NCI-H2196 treated with DMSO at 0.1 percent for 48 hours (cell line): ENCODE results near the gene DIP2C.
"Not testable (repeated sequence)": the region's sequence is repeated elsewhere in the genome, so short reads cannot be mapped to it uniquely, and the experiment has no call there.

ENCODE experiments used
- DNase-seq: peaks from one replicate; lab custom pipeline; 2025; ENCODE audit not compliant: unreplicated experiment; lab: John Stamatoyannopoulos, UW

DIP2C gene

GRCh38 chr10:488081-488932, 201.2 kb downstream of the DIP2C start:
- DNase-seq = no peak

GRCh38 chr10:486666-487322, 202.7 kb downstream of the DIP2C start:
- no peak for DNase-seq

GRCh38 chr10:486206-486605, 203.3 kb downstream of the DIP2C start:
- no peak for DNase-seq

- no peak for DNase-seq
Measured at GRCh38 chr10:485776-486175, 203.7 kb downstream of the DIP2C start.

GRCh38 chr10:484925-485661, 204.4 kb downstream of the DIP2C start:
- no peak for DNase-seq

- DNase-seq = no peak
Measured at GRCh38 chr10:484441-484924, 205.0 kb downstream of the DIP2C start.

- DNase-seq = no peak
Measured at GRCh38 chr10:483261-483660, 206.2 kb downstream of the DIP2C start.

- no peak for DNase-seq
Measured at GRCh38 chr10:482848-483247, 206.6 kb downstream of the DIP2C start.

GRCh38 chr10:482051-482501, 207.4 kb downstream of the DIP2C start:
- no peak for DNase-seq

GRCh38 chr10:481628-482027, 207.8 kb downstream of the DIP2C start:
- no peak for DNase-seq

GRCh38 chr10:480928-481552, 208.4 kb downstream of the DIP2C start:
- DNase-seq = peak; percentile 3

GRCh38 chr10:480498-480927, 209.0 kb downstream of the DIP2C start:
- no peak for DNase-seq

- not testable (repeated sequence) for DNase-seq
Measured at GRCh38 chr10:479706-480497, 209.6 kb downstream of the DIP2C start.

GRCh38 chr10:478471-479245, 210.8 kb downstream of the DIP2C start:
- DNase-seq = no peak

GRCh38 chr10:477620-478019, 211.8 kb downstream of the DIP2C start:
- no peak for DNase-seq

GRCh38 chr10:476455-476780, 213.1 kb downstream of the DIP2C start:
- no peak for DNase-seq

GRCh38 chr10:475709-476454, 213.6 kb downstream of the DIP2C start:
- no peak for DNase-seq

- DNase-seq = no peak
Measured at GRCh38 chr10:474946-475345, 214.5 kb downstream of the DIP2C start.

- DNase-seq = no peak
Measured at GRCh38 chr10:474406-474805, 215.1 kb downstream of the DIP2C start.
